Measurements from ENCODE around the gene PITPNC1.
"Not testable (repeated sequence)": the region's sequence is repeated elsewhere in the genome, so short reads cannot be mapped to it uniquely, and the experiment has no call there.

PITPNC1 gene

GRCh38 chr17:67376737-67377487 lies at the start of gene PITPNC1:
Gene PITPNC1, plus strand, starts transcription at chr17:67377281.
- DNase-seq (ENCODE audit: low read depth): peak; percentile 93

GRCh38 chr17:67328026-67328425 lies 49.1 kb upstream of the PITPNC1 start:
- no peak for DNase-seq (ENCODE audit: low read depth)

- DNase-seq (ENCODE audit: low read depth): not testable (repeated sequence)
Observed at GRCh38 chr17:67331381-67332161, 45.5 kb upstream of the PITPNC1 start.

GRCh38 chr17:67332162-67332508 lies 44.9 kb upstream of the PITPNC1 start:
- DNase-seq (ENCODE audit: low read depth): not testable (repeated sequence)

- DNase-seq (ENCODE audit: low read depth): no peak
Observed at GRCh38 chr17:67335245-67335835, 41.7 kb upstream of the PITPNC1 start.

- no peak for DNase-seq (ENCODE audit: low read depth)
Observed at GRCh38 chr17:67336859-67337258, 40.2 kb upstream of the PITPNC1 start.

GRCh38 chr17:67338353-67338752 lies 38.7 kb upstream of the PITPNC1 start:
- not testable (repeated sequence) for DNase-seq (ENCODE audit: low read depth)

GRCh38 chr17:67343237-67343636 lies 33.8 kb upstream of the PITPNC1 start:
- no peak for DNase-seq (ENCODE audit: low read depth)

GRCh38 chr17:67347826-67348225 lies 29.3 kb upstream of the PITPNC1 start:
- DNase-seq (ENCODE audit: low read depth): no peak

GRCh38 chr17:67349420-67349819 lies 27.7 kb upstream of the PITPNC1 start:
- no peak for DNase-seq (ENCODE audit: low read depth)

- no peak for DNase-seq (ENCODE audit: low read depth)
Observed at GRCh38 chr17:67353161-67353560, 23.9 kb upstream of the PITPNC1 start.

GRCh38 chr17:67353929-67354574 lies 23.0 kb upstream of the PITPNC1 start:
- DNase-seq (ENCODE audit: low read depth): no peak

GRCh38 chr17:67358612-67359011 lies 18.5 kb upstream of the PITPNC1 start:
- no peak for DNase-seq (ENCODE audit: low read depth)

- peak; percentile 20 for DNase-seq (ENCODE audit: low read depth)
Observed at GRCh38 chr17:67359960-67360791, 16.9 kb upstream of the PITPNC1 start.

GRCh38 chr17:67360880-67361279 lies 16.2 kb upstream of the PITPNC1 start:
- no peak for DNase-seq (ENCODE audit: low read depth)

- no peak for DNase-seq (ENCODE audit: low read depth)
Observed at GRCh38 chr17:67362173-67362572, 14.9 kb upstream of the PITPNC1 start.

GRCh38 chr17:67364847-67365737 lies 12.0 kb upstream of the PITPNC1 start:
- no peak for DNase-seq (ENCODE audit: low read depth)

GRCh38 chr17:67365738-67366192 lies 11.3 kb upstream of the PITPNC1 start:
- peak; percentile 77 for DNase-seq (ENCODE audit: low read depth)

GRCh38 chr17:67366193-67367157 lies 10.6 kb upstream of the PITPNC1 start, which contains the start of gene PSMD12:
Gene PSMD12, minus strand, starts transcription at chr17:67366577. Its CDS starts 58 bp downstream, at chr17:67366519.
- DNase-seq (ENCODE audit: low read depth): peak; percentile 92

Measured in fibroblast of gingiva (primary cell).